Thyroid gland (tissue), 4 donors: Measurements from ENCODE around the gene SNCAIP. TPM values are rescaled to one million over a fixed set of nuclear protein-coding genes. Genes with fewer than 3 reads are reported as not detected.
A peak's percentile ranks its signal among the peaks of the same experiment; 100 is the strongest.

Source experiments
- DNase-seq, 2 donors: peaks; one replicate each; pipeline ENCODE4 v3.0.0-alpha.2; 2019
- H3K27ac ChIP-seq, 3 donors: fragments of 200-600 bp; sonication (generic); 1 replicate in 2 of 3; 2 replicates in 1 of 3; pipeline ENCODE4 v1.5.1; 2016 to 2019; ENCODE audit warnings: mild to moderate bottlenecking in 1 of 3, moderate library complexity in 1 of 3
- H3K27me3 ChIP-seq: fragments of 200-600 bp; sonication (generic); one replicate; pipeline ENCODE4 v1.5.1; 2019
- H3K36me3 ChIP-seq, 2 donors: fragments of 200-600 bp; sonication (generic); one replicate each; pipeline ENCODE4 v1.5.1; 2016 to 2019
- H3K4me1 ChIP-seq, 2 donors: fragments of 200-600 bp; sonication (generic); one replicate each; pipeline ENCODE4 v1.5.1; 2017 to 2019
- H3K4me3 ChIP-seq, 3 donors: fragments of 200-600 bp; sonication (generic); replicated peaks in 1 of 3; 1 replicate in 2 of 3; 2 replicates in 1 of 3; pipeline ENCODE4 v1.5.1; 2016; ENCODE audit warnings: mild to moderate bottlenecking in 1 of 3
- H3K9me3 ChIP-seq: fragments of 200-600 bp; sonication (generic); one replicate; pipeline ENCODE4 v1.5.1; 2017
- CTCF ChIP-seq, 6 experiments: fragments of 200-600 bp in 3 of 6; fragments of 450-650 bp in 3 of 6; sonication (generic) in 3 of 6; IDR thresholded peaks; one replicate each; pipeline ENCODE4 v1.5.1; 2016 to 2019; ENCODE audit warnings: antibody characterized with exemption in 6 of 6, mild to moderate bottlenecking in 2 of 6, inconsistent platforms in 1 of 6, moderate library complexity in 1 of 6
- POLR2A ChIP-seq, 2 donors: fragments of 450-650 bp; IDR thresholded peaks; one replicate each; pipeline ENCODE4 v1.6.1; 2017; ENCODE audit warnings: antibody characterized with exemption in 2 of 2, mild to moderate bottlenecking in 2 of 2, moderate library complexity in 1 of 2
- WGBS, 2 donors: methylation state at CpG; one replicate each; pipeline ENCODE4 v1.1.5; 2017; 5-methylcytosine and 5-hydroxymethylcytosine counted together
- intact Hi-C: fragments of 100-400 bp; cut with DNase I; formaldehyde crosslinking; loops from one replicate; pipeline ENCODE4 v1.15.1; 2023
- total RNA-seq, 4 donors: library from RNA; depleted of rRNA; stranded (reverse); fragments of >200 nt; gene quantifications; one replicate each; pipeline ENCODE4 v1.2.3, GENCODE V29; 2016

The SNCAIP gene
- total RNA-seq, 4 donors from 2014 or later, result 4.0 to 12.8 (median 9.8) TPM

- WGBS, 2 donors, result 84 to 85% methylated on average over 3 of the region's 3 CpGs
- Histone ChIP-seq H3K27ac (no peak overlapping the region), H3K36me3 (no peaks in the 10 kb centered on the region), H3K4me3 (no peak overlapping the region), H3K27me3 (no peaks in the 10 kb centered on the region), H3K4me1 (no peaks in the 10 kb centered on the region), H3K9me3 (no peaks in the 10 kb centered on the region)
- TF ChIP-seq CTCF (IDR thresholded peaks at IDR 0.05) (no peak), POLR2A (IDR thresholded peaks at IDR 0.05) (no peak)
- no peak for DNase-seq
- intact Hi-C loops, result loop anchor here (10.0 kb wide), 1 partner anchor 119 kb away; no protein-coding TSS in a partner anchor
Observed at GRCh38 chr5:122413722-122414121, 101.7 kb downstream of the SNCAIP start.

GRCh38 chr5:122415030-122415800 is 103.2 kb downstream of the SNCAIP start:
- Histone ChIP-seq H3K4me1 (no peaks in the 10 kb centered on the region), H3K27ac (no peak overlapping the region), H3K27me3 (no peaks in the 10 kb centered on the region), H3K4me3 (no peak overlapping the region), H3K36me3 (no peaks in the 10 kb centered on the region), H3K9me3 (no peaks in the 10 kb centered on the region)
- 46 to 47% methylated on average over 7 of the region's 7 CpGs for WGBS, 2 donors
- DNase-seq, result peak; percentile 47 to 52
- TF ChIP-seq POLR2A (IDR thresholded peaks at IDR 0.05), result no peak
- peak; percentile 13 to 67 (median 49) for TF ChIP-seq CTCF (IDR thresholded peaks at IDR 0.05)
- intact Hi-C loops, result loop anchor here (5.0 to 10.0 kb wide), 2 partner anchors 120 to 223 kb away; no protein-coding TSS in a partner anchor

- intact Hi-C loops, result loop anchor here (5.0 to 10.0 kb wide), 2 partner anchors 121 to 223 kb away; no protein-coding TSS in a partner anchor
- Histone ChIP-seq H3K27ac (no peak overlapping the region), H3K4me3 (no peak overlapping the region), H3K36me3 (no peaks in the 10 kb centered on the region), H3K9me3 (no peaks in the 10 kb centered on the region), H3K4me1 (no peaks in the 10 kb centered on the region), H3K27me3 (no peaks in the 10 kb centered on the region)
- DNase-seq, result no peak
- 81% methylated on average over 5 of the region's 5 CpGs for WGBS, 2 donors
- peak in 1 of 6 experiments; percentile 2 for TF ChIP-seq CTCF (IDR thresholded peaks at IDR 0.05)
- TF ChIP-seq POLR2A (IDR thresholded peaks at IDR 0.05), result no peak
Observed at GRCh38 chr5:122415801-122416120, 103.7 kb downstream of the SNCAIP start.

- DNase-seq, result no peak
- WGBS, 2 donors, result 85 to 92% methylated on average over 3 of the region's 3 CpGs
- intact Hi-C loops, result loop anchor here (5.0 to 10.0 kb wide), 2 partner anchors 125 to 227 kb away; no protein-coding TSS in a partner anchor
- Histone ChIP-seq H3K27me3 (no peaks in the 10 kb centered on the region), H3K4me1 (no peaks in the 10 kb centered on the region), H3K27ac (no peak overlapping the region), H3K4me3 (no peak overlapping the region), H3K9me3 (no peaks in the 10 kb centered on the region), H3K36me3 (no peaks in the 10 kb centered on the region)
- TF ChIP-seq CTCF (IDR thresholded peaks at IDR 0.05) (no peak), POLR2A (IDR thresholded peaks at IDR 0.05) (no peak)
Observed at GRCh38 chr5:122419142-122419894, 107.3 kb downstream of the SNCAIP start.

- Histone ChIP-seq H3K4me3 (no peak overlapping the region), H3K4me1 (no peaks in the 10 kb centered on the region), H3K9me3 (no peaks in the 10 kb centered on the region), H3K36me3 (no peaks in the 10 kb centered on the region), H3K27me3 (no peaks in the 10 kb centered on the region), H3K27ac (no peak overlapping the region)
- intact Hi-C loops, result no loop called here
- TF ChIP-seq CTCF (IDR thresholded peaks at IDR 0.05) (no peak), POLR2A (IDR thresholded peaks at IDR 0.05) (no peak)
- 72 to 75% methylated on average over 6 of the region's 6 CpGs for WGBS, 2 donors
- no peak for DNase-seq
Observed at GRCh38 chr5:122420091-122420490, 108.1 kb downstream of the SNCAIP start.
